Measurements from ENCODE around the gene KCNJ11. TPM values are rescaled to one million over a fixed set of nuclear protein-coding genes. Genes with fewer than 3 reads are reported as not detected.

The KCNJ11 gene
- total RNA-seq, 3 donors from 2014 or later, result 0.80 to 5.0 (median 4.9) TPM

- Histone ChIP-seq H3K4me3 (no peak overlapping the region), H3K9me3 (peaks cover 4 to 20% of the 10 kb centered on the region in 2 donors), H3K36me3 (no peaks in the 10 kb centered on the region), H3K27me3 (no peaks in the 10 kb centered on the region), H3K4me1 (no peaks in the 10 kb centered on the region), H3K27ac (no peak overlapping the region)
- TF ChIP-seq CTCF (IDR thresholded peaks at IDR 0.05) (no peak), POLR2AphosphoS5 (IDR thresholded peaks at IDR 0.05) (no peak), POLR2A (IDR thresholded peaks at IDR 0.05) (no peak)
- intact Hi-C loops (cut with DNase I; ENCODE audit: low total_unique reads), result no loop called here
- DNase-seq (ENCODE audit: low spot score in 2 of 2), result no peak
Measured at GRCh38 chr11:17378655-17379054, 9.8 kb downstream of the KCNJ11 start.

DNA sequence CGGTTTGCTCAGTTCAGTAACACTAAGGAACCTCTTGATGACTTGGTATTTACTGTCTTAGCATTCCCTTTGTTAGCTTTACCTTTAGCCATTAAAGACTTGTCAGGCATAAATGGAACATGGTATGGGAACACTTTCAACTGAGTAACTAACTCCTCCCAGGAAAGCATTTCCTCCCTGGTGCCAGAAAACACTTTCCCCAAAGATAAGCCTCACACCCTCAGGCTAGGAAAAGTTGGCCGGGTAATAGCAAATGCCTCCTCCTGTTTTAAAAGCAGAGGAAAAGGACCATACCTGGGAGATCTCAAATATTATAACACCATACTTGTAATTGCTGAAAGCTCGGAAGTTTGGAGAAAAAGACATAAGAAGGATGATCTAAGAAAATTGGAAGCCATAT is 12.0 kb downstream of the KCNJ11 start:
- Histone ChIP-seq H3K4me1 (no peaks in the 10 kb centered on the region), H3K36me3 (no peaks in the 10 kb centered on the region), H3K27ac (no peak overlapping the region), H3K27me3 (no peaks in the 10 kb centered on the region), H3K4me3 (no peak overlapping the region), H3K9me3 (peaks cover 24 to 41% of the 10 kb centered on the region in 2 donors)
- intact Hi-C loops (cut with DNase I; ENCODE audit: low total_unique reads), result no loop called here
- no peak for TF ChIP-seq CTCF (IDR thresholded peaks at IDR 0.05)
- no peak for DNase-seq (ENCODE audit: low spot score in 2 of 2)

DNA sequence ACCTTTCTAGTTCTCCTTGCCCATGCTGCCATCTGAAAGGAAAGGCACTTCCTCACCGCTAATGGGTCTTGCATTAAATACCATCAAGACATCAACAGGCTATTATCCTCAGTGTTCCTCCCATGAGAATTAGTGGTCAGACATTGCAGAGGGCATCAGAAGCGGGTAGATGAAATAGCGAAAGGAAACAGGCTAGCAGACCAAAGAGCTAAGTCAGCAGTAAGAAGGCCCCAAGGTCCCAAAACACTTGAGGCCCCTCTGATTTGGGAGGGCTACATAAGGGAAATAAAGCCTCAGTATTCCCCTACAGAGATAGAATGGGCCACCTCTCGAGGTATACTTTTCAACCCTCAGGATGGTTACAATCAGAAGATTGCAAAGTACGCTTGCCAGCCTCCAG is 12.9 kb downstream of the KCNJ11 start:
- H3K36me3 ChIP-seq, result no peaks in the 10 kb centered on the region
- peaks cover 34 to 50% of the 10 kb centered on the region in 2 donors for H3K9me3 ChIP-seq
- no peak for TF ChIP-seq POLR2AphosphoS5 (IDR thresholded peaks at IDR 0.05)
- no peak for TF ChIP-seq CTCF (IDR thresholded peaks at IDR 0.05)
- no peak for TF ChIP-seq POLR2A (IDR thresholded peaks at IDR 0.05)
- no peak overlapping the region for H3K4me3 ChIP-seq
- H3K27me3 ChIP-seq, result no peaks in the 10 kb centered on the region
- no peak overlapping the region for H3K27ac ChIP-seq
- no peak for DNase-seq (ENCODE audit: low spot score in 2 of 2)
- H3K4me1 ChIP-seq, result no peaks in the 10 kb centered on the region
- intact Hi-C loops (cut with DNase I; ENCODE audit: low total_unique reads), result no loop called here

DNA sequence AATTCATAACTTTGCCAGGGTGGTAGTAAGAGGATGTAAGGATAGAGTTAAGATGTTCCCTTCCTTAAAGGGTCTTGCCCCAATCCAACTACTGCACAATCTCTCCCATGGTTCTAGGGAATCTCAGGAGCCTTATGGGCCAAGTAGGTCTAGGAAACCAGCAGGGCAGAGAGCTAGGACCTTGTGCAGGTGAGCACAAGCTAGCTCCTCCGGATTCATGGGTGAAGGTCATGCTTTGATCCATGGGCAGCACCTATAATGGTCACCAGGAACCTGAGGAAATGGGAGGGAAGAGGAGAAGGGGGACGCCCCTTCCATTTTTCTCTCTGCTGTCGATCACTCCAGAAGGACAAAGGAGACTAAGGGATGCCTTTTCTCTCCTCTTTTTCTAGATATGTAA is 16.8 kb downstream of the KCNJ11 start:
- Histone ChIP-seq H3K9me3 (peaks cover 45 to 66% of the 10 kb centered on the region in 2 donors), H3K4me1 (no peaks in the 10 kb centered on the region), H3K4me3 (no peak overlapping the region), H3K36me3 (no peaks in the 10 kb centered on the region), H3K27ac (no peak overlapping the region), H3K27me3 (no peaks in the 10 kb centered on the region)
- DNase-seq (ENCODE audit: low spot score in 2 of 2), result no peak
- no peak for TF ChIP-seq CTCF (IDR thresholded peaks at IDR 0.05)
- no peak for TF ChIP-seq POLR2A (IDR thresholded peaks at IDR 0.05)
- TF ChIP-seq POLR2AphosphoS5 (IDR thresholded peaks at IDR 0.05), result no peak
- intact Hi-C loops (cut with DNase I; ENCODE audit: low total_unique reads), result no loop called here

DNA sequence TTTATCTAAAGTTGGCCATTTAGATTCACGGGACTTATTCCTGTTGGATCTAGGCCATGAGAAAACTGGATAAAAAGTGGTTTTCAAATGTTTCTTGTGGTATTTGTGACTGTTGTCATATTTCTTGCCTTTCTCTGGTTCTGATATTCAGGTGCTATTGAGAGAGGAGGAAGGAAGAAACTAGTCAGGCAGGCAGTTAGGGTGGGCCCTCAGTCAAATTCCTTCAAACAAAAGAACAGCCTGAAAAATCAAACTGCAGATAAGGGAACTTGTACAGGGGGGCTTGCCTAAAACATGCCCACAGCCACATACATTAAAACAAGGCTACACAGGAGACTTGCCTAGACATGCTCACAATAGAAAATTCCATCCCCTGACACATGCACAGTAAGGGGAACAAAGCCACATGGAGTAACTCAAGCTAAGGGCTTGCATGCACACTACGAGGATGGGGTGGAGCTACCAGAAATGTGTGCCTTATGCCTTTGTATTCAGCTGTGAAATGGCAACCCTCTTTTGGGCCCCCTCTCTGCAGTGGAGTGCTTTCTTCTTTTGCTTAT is 18.7 kb downstream of the KCNJ11 start:
- no peak overlapping the region for H3K4me3 ChIP-seq
- TF ChIP-seq POLR2AphosphoS5 (IDR thresholded peaks at IDR 0.05), result no peak
- TF ChIP-seq POLR2A (IDR thresholded peaks at IDR 0.05), result no peak
- TF ChIP-seq CTCF (IDR thresholded peaks at IDR 0.05), result no peak

More for the DNA sequence above, 18.7 kb downstream of the KCNJ11 start:
- no peak overlapping the region for H3K27ac ChIP-seq
- H3K4me1 ChIP-seq, result no peaks in the 10 kb centered on the region
- peaks cover 45 to 66% of the 10 kb centered on the region in 2 donors for H3K9me3 ChIP-seq
- intact Hi-C loops (cut with DNase I; ENCODE audit: low total_unique reads), result no loop called here
- H3K27me3 ChIP-seq, result no peaks in the 10 kb centered on the region
- H3K36me3 ChIP-seq, result no peaks in the 10 kb centered on the region
- DNase-seq (ENCODE audit: low spot score in 2 of 2), result no peak
